Measurements from ENCODE around the gene PTPRE.

DNA sequence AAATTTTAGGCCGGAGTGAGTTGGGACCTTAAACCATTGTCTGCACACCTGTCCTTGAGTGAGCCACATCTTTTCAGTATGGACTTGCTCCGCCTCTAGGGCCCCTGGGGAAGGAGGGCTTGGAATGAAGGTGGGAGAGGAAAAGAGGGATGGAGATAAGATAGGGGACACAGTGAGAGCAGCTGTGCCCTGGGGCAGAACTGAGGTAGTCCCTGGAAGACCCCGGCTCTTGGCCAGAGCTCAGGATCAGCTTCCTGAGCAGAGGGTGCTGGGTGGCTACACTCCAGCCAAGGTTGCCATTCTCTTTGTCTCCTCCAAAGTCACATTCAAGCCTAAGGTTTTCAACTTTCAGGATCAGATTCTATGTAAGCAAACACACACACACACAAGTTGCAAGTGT, 137.3 kb downstream of the PTPRE start:
- no peak for TF ChIP-seq GATA2 (IDR thresholded peaks at IDR 0.05; ENCODE audit: low read depth, low read length)
- TF ChIP-seq GATA3 (IDR thresholded peaks at IDR 0.05; ENCODE audit: low read depth, low read length): no peak

All from SH-SY5Y (cell line).